Fibroblast of villous mesenchyme (primary cell): Measurements from ENCODE around the gene REEP1. TPM values are rescaled to one million over a fixed set of nuclear protein-coding genes. Genes with fewer than 3 reads are reported as not detected.

Experiments
- DNase-seq: peaks from one replicate; pipeline ENCODE4 v3.0.0-alpha.2; 2010; ENCODE audit warnings: low read depth
- H3K4me3 ChIP-seq: 2 replicates; pipeline ENCODE4 v1.5.1; 2011; ENCODE audit warnings: low read depth, mild to moderate bottlenecking, low read length
- small RNA-seq: library from RNA; depleted of rRNA; stranded (forward); fragments of <200 nt; gene quantifications from one replicate; pipeline ENCODE3, GENCODE V24; 2012
- total RNA-seq: library from RNA; depleted of rRNA; stranded (reverse); fragments of >200 nt; gene quantifications from 2 replicates; pipeline ENCODE4 v1.2.3, GENCODE V29; 2012
- TF ChIP-seq, protein P1 (sequence below): IDR thresholded peaks from 2 replicates; pipeline ENCODE4 v1.5.1; 2012; ENCODE audit warnings: low read depth, mild to moderate bottlenecking, low read length; ENCODE audit not compliant: insufficient read depth

REEP1 gene
- total RNA-seq, 1 donor, result under 0.01 TPM

GRCh38 chr2:86170449-86170848 lies 167.0 kb downstream of the REEP1 start:
- TF ChIP-seq, protein P1, sequence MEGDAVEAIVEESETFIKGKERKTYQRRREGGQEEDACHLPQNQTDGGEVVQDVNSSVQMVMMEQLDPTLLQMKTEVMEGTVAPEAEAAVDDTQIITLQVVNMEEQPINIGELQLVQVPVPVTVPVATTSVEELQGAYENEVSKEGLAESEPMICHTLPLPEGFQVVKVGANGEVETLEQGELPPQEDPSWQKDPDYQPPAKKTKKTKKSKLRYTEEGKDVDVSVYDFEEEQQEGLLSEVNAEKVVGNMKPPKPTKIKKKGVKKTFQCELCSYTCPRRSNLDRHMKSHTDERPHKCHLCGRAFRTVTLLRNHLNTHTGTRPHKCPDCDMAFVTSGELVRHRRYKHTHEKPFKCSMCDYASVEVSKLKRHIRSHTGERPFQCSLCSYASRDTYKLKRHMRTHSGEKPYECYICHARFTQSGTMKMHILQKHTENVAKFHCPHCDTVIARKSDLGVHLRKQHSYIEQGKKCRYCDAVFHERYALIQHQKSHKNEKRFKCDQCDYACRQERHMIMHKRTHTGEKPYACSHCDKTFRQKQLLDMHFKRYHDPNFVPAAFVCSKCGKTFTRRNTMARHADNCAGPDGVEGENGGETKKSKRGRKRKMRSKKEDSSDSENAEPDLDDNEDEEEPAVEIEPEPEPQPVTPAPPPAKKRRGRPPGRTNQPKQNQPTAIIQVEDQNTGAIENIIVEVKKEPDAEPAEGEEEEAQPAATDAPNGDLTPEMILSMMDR, result no peak
- no peak overlapping the region for H3K4me3 ChIP-seq
- DNase-seq, result no peak

Small RNA genes lying within 50 kb of the gene (small RNA-seq; reads per million reads assigned to genes)
- gene MIR4779, result 0.56 reads per million
- not detected for gene RF00096
- gene RF00413, result not detected

Other genes with a start within 250 kb of the REEP1 start
- gene POLR1A, start 231.7 kb downstream of the REEP1 start, total RNA-seq, result 23.8 and 33.7 TPM in 2 replicates
- 63.1 and 110 TPM in 2 replicates for gene PTCD3, start 231.4 kb downstream of the REEP1 start, total RNA-seq
- gene IMMT, start 142.2 kb downstream of the REEP1 start, total RNA-seq, result 66.0 and 67.8 TPM in 2 replicates
- 51.4 and 54.4 TPM in 2 replicates for gene MRPL35, start 138.2 kb downstream of the REEP1 start, total RNA-seq
- 15.1 and 17.4 TPM in 2 replicates for gene KDM3A, start 103.7 kb upstream of the REEP1 start, total RNA-seq
- gene CHMP3, start 225.8 kb upstream of the REEP1 start, total RNA-seq, result 50.6 and 62.2 TPM in 2 replicates